HTERT RPE-1 (cell line): ENCODE measurements around the gene GPR135.
"Not testable (repeated sequence)": the region's sequence is repeated elsewhere in the genome, so short reads cannot be mapped to it uniquely, and the experiment has no call there.

Source experiments
- in situ Hi-C: fragments of 300-500 bp; cut with MboI; formaldehyde crosslinking; loops from 4 replicates; pipeline ENCODE4 v1.14.3; 2020; ENCODE audit warnings: low sequenced_read_pairs

The GPR135 gene

GRCh38 chr14:59475709-59476108 lies 10.5 kb upstream of the GPR135 start:
- in situ Hi-C loops, result no loop called here

- in situ Hi-C loops, result no loop called here
These were observed 9.0 kb upstream of the GPR135 start for GRCh38 chr14:59474172-59474571.

- in situ Hi-C loops, result no loop called here
These were observed 479 bp downstream of the GPR135 start for GRCh38 chr14:59464486-59465315.

- in situ Hi-C loops, result no loop called here
These were observed 1.2 kb downstream of the GPR135 start for GRCh38 chr14:59463787-59464485.

GRCh38 chr14:59461891-59462290 lies 3.3 kb downstream of the GPR135 start:
- in situ Hi-C loops, result no loop called here

GRCh38 chr14:59460378-59460777 lies 4.8 kb downstream of the GPR135 start:
- in situ Hi-C loops, result no loop called here

GRCh38 chr14:59458486-59458885 lies 6.7 kb downstream of the GPR135 start:
- in situ Hi-C loops, result no loop called here

GRCh38 chr14:59455411-59455810 lies 9.8 kb downstream of the GPR135 start:
- in situ Hi-C loops, result no loop called here

- in situ Hi-C loops, result no loop called here
These were observed 11.0 kb downstream of the GPR135 start for GRCh38 chr14:59454139-59454538.

- in situ Hi-C loops, result no loop called here
These were observed 13.3 kb downstream of the GPR135 start for GRCh38 chr14:59451849-59452248.

- in situ Hi-C loops, result no loop called here
These were observed 14.5 kb downstream of the GPR135 start for GRCh38 chr14:59450716-59451115.

GRCh38 chr14:59448673-59449072 lies 16.5 kb downstream of the GPR135 start:
- in situ Hi-C loops, result not testable (repeated sequence)

- in situ Hi-C loops, result no loop called here
These were observed 25.8 kb downstream of the GPR135 start for GRCh38 chr14:59439256-59439965.

GRCh38 chr14:59438195-59438647 lies 27.0 kb downstream of the GPR135 start:
- in situ Hi-C loops, result no loop called here

- in situ Hi-C loops, result no loop called here
These were observed 29.2 kb downstream of the GPR135 start for GRCh38 chr14:59435987-59436386.

- in situ Hi-C loops, result no loop called here
These were observed 30.1 kb downstream of the GPR135 start for GRCh38 chr14:59435101-59435500.

GRCh38 chr14:59429790-59430189 lies 35.4 kb downstream of the GPR135 start:
- in situ Hi-C loops, result no loop called here

GRCh38 chr14:59428581-59429012 lies 36.6 kb downstream of the GPR135 start:
- in situ Hi-C loops, result no loop called here

GRCh38 chr14:59427653-59428580 lies 37.3 kb downstream of the GPR135 start:
- in situ Hi-C loops, result no loop called here

GRCh38 chr14:59425322-59425935 lies 39.8 kb downstream of the GPR135 start:
- in situ Hi-C loops, result no loop called here
